Prostate gland (tissue), 2 donors: ENCODE results near the gene NANOS1. TPM values are rescaled to one million over a fixed set of nuclear protein-coding genes. Genes with fewer than 3 reads are reported as not detected.
"Not testable (repeated sequence)": the region's sequence is repeated elsewhere in the genome, so short reads cannot be mapped to it uniquely, and the experiment has no call there.

Experiments
- DNase-seq: peaks from one replicate; pipeline ENCODE4 v3.0.0-alpha.2; 2019; ENCODE audit warnings: low spot score
- H3K27ac ChIP-seq, 2 donors: fragments of 200-600 bp; sonication (generic); 2 replicates each; pipeline ENCODE4 v1.5.1; 2017 to 2019
- H3K27me3 ChIP-seq: fragments of 200-600 bp; sonication (generic); replicated peaks from 2 replicates; pipeline ENCODE4 v1.5.1; 2019; ENCODE audit not compliant: insufficient read depth
- H3K36me3 ChIP-seq, 2 donors: fragments of 200-600 bp; sonication (generic); 1 replicate in 1 of 2; 2 replicates in 1 of 2; pipeline versions ENCODE4 v1.5.1 to v1.8.1; 2017 to 2019
- H3K4me1 ChIP-seq: fragments of 200-600 bp; sonication (generic); replicated peaks from 2 replicates; pipeline ENCODE4 v1.5.1; 2019
- H3K4me3 ChIP-seq, 2 donors: fragments of 200-600 bp; sonication (generic); 2 replicates each; pipeline ENCODE4 v1.5.1; 2017 to 2019
- H3K9me3 ChIP-seq: fragments of 200-600 bp; sonication (generic); 2 replicates; pipeline ENCODE4 v1.5.1; 2017
- POLR2A ChIP-seq: fragments of 450-650 bp; IDR thresholded peaks from one replicate; pipeline ENCODE4 v1.6.1; 2016; ENCODE audit warnings: antibody characterized with exemption, mild to moderate bottlenecking
- POLR2AphosphoS5 ChIP-seq: sonication (generic); formaldehyde crosslinking; IDR thresholded peaks from one replicate; pipeline ENCODE4 v1.6.1; 2017; ENCODE audit warnings: antibody characterized with exemption
- WGBS: methylation state at CpG from one replicate; pipeline ENCODE4 v1.1.5; 2018; 5-methylcytosine and 5-hydroxymethylcytosine counted together
- intact Hi-C: fragments of 100-400 bp; cut with DNase I; formaldehyde crosslinking; loops from one replicate; pipeline ENCODE4 v1.14.2; 2022
- total RNA-seq, 2 donors: library from RNA; depleted of rRNA; stranded (reverse); fragments of >200 nt; gene quantifications; one replicate each; pipeline ENCODE4 v1.1.0, GENCODE V29; 2016
- TF ChIP-seq, protein P1 (sequence below), 4 experiments: fragments of 200-600 bp in 2 of 4; fragments of 450-650 bp in 2 of 4; sonication (generic) in 2 of 4; IDR thresholded peaks; 1 replicate in 3 of 4; 2 replicates in 1 of 4; pipeline ENCODE4 v1.5.1; 2016 to 2019; ENCODE audit warnings: antibody characterized with exemption in 4 of 4, mild to moderate bottlenecking in 2 of 4, moderate library complexity in 2 of 4

NANOS1 gene
- total RNA-seq, 2 donors from 2014 or later = 4.3 to 5.9 TPM

DNA sequence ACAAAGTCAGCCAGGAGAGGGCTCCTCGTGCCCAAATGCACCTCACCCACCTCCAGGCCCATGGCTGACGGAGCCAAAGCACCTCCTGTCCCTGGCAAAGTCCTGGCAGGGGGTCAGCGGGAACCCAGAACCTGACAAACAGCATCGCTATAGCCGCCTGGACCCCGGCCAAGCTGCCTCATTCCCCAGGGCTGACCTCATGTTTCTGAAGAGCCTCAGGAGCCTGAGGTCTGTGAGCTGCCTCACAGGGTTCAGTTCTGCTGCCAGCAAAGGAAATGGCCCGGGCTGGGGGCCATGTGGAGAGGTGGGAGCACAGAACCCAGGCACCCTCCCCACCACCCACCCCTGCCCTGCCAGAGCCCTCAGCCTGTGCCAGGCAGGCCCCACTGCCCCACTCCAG is 4.2 kb upstream of the NANOS1 start:
- intact Hi-C loops = loop anchor here (5.0 kb wide), 3 partner anchors 223 to 453 kb away; no protein-coding TSS in a partner anchor

DNA sequence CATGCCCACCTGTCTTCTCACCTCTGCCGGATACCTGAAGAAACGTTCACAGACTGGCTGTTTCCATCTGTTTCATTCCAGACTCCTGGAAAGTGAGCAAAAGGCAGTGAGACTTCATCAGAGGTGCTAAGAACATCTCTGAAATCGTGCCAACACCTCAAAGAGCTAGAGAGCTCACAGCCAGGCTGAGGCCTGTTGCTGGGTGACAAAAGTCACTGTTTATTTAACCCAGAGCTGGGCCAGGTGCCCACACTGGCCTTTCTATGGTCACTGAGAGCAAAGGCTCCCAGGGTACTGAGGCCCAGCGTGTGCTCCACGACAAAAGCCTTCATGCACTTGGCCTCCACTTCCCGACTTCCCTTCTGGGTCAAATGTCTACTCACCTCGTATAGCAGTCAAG is 3.7 kb upstream of the NANOS1 start:
- no peak overlapping the region for H3K4me3 ChIP-seq
- H3K9me3 ChIP-seq = no peaks in the 10 kb centered on the region
- intact Hi-C loops = loop anchor here (5.0 kb wide), 3 partner anchors 223 to 453 kb away; no protein-coding TSS in a partner anchor
- H3K27me3 ChIP-seq = no peaks in the 10 kb centered on the region
- peaks cover 6% of the 10 kb centered on the region for H3K4me1 ChIP-seq
- DNase-seq = no peak
- peak overlapping the region; percentile 35 to 41 for H3K27ac ChIP-seq
- H3K36me3 ChIP-seq = no peaks in the 10 kb centered on the region
- TF ChIP-seq POLR2AphosphoS5 (no peak), POLR2A (no peak)
- TF ChIP-seq, protein P1, sequence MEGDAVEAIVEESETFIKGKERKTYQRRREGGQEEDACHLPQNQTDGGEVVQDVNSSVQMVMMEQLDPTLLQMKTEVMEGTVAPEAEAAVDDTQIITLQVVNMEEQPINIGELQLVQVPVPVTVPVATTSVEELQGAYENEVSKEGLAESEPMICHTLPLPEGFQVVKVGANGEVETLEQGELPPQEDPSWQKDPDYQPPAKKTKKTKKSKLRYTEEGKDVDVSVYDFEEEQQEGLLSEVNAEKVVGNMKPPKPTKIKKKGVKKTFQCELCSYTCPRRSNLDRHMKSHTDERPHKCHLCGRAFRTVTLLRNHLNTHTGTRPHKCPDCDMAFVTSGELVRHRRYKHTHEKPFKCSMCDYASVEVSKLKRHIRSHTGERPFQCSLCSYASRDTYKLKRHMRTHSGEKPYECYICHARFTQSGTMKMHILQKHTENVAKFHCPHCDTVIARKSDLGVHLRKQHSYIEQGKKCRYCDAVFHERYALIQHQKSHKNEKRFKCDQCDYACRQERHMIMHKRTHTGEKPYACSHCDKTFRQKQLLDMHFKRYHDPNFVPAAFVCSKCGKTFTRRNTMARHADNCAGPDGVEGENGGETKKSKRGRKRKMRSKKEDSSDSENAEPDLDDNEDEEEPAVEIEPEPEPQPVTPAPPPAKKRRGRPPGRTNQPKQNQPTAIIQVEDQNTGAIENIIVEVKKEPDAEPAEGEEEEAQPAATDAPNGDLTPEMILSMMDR (IDR thresholded peaks at IDR 0.05) = no peak
- WGBS = 50% methylated on average over 7 of the region's 7 CpGs

More for the DNA sequence above, 4.2 kb upstream of the NANOS1 start:
- TF ChIP-seq POLR2AphosphoS5 (peak; percentile 65), POLR2A (no peak)
- TF ChIP-seq, protein P1 (IDR thresholded peaks at IDR 0.05) = no peak
- Histone ChIP-seq H3K9me3 (no peaks in the 10 kb centered on the region), H3K27me3 (no peaks in the 10 kb centered on the region), H3K27ac (peak overlapping the region; percentile 35 to 41), H3K4me1 (peaks cover 6% of the 10 kb centered on the region), H3K4me3 (no peak overlapping the region), H3K36me3 (no peaks in the 10 kb centered on the region)
- WGBS = 40% methylated on average over 7 of the region's 7 CpGs
- peak; percentile 85 for DNase-seq

DNA sequence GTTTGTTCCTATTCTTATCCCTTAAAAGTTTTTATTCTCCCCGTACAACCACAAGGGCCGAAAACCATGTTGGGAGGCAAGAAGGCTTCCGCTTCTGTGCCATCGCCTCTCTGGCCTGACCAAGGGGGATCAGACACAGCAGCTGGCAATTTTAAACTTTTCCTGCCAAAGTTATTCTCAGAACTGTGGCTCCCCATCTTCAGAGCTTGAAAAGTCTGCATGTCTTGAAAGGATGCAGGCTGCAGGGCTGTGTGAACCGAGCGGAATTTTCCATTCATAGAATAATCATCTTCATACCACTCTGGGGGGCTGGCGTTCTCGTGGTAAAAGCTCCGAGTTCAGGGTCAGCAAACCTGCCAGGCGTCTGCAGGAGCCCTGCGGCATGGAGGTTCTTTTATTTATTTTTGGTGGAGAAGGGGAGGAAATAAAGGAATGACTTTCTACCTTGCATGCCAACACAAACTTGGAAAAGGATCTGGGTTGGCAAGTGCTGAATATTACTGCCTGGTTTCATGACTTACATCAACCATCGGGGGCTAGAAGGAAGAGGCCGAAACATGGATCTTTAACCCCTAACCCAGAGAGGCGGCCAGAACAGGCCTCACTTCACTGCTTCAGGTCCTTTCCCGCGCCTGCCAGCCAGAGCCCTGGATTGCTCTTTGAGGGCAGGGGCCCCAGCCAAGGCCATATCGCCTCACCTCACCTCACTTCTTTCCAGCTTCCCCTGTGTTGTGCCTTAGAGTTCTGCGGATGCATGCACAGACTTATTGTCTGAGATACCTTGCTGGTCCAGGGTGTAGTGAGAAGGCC is 3.0 kb upstream of the NANOS1 start:
- Histone ChIP-seq H3K9me3 (no peaks in the 10 kb centered on the region), H3K4me1 (peaks cover 6% of the 10 kb centered on the region), H3K27ac (peak overlapping the region; percentile 35 to 41), H3K36me3 (no peaks in the 10 kb centered on the region), H3K4me3 (no peak overlapping the region), H3K27me3 (no peaks in the 10 kb centered on the region)
- intact Hi-C loops = loop anchor here (5.0 kb wide), 3 partner anchors 224 to 454 kb away; no protein-coding TSS in a partner anchor
- WGBS = 38% methylated on average over 18 of the region's 18 CpGs
- DNase-seq = no peak
- TF ChIP-seq, protein P1 (IDR thresholded peaks at IDR 0.05) = no peak
- TF ChIP-seq POLR2AphosphoS5 (no peak), POLR2A (no peak)

DNA sequence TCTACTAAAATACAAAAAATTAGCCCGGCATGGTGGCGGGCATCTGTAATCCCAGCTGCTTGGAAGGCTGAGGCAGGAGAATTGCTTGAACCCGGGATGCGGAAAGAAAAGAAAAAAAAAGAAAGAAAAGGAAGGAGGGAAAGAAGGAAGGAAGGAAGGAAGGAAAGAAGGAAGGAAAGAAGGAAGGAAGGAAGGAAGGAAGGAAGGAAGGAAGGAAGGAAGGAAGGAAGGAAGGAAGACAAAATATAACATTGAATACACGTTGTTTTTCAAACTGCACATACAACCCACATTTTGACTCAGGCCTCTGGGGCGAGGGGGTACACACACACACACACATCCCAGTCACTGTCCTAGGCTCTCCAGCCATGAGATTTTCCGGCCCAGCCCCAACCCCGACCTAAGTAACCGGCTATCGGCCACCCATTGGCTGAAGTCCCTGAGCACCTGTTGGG is 1.0 kb upstream of the NANOS1 start:
- 80% methylated on average over 10 of the region's 10 CpGs for WGBS
- DNase-seq, H3K9me3 ChIP-seq, H3K27me3 ChIP-seq, H3K4me3 ChIP-seq, H3K36me3 ChIP-seq, H3K4me1 ChIP-seq, H3K27ac ChIP-seq: not testable (repeated sequence)
- intact Hi-C loops = loop anchor here (5.0 kb wide), 3 partner anchors 226 to 456 kb away; no protein-coding TSS in a partner anchor

DNA sequence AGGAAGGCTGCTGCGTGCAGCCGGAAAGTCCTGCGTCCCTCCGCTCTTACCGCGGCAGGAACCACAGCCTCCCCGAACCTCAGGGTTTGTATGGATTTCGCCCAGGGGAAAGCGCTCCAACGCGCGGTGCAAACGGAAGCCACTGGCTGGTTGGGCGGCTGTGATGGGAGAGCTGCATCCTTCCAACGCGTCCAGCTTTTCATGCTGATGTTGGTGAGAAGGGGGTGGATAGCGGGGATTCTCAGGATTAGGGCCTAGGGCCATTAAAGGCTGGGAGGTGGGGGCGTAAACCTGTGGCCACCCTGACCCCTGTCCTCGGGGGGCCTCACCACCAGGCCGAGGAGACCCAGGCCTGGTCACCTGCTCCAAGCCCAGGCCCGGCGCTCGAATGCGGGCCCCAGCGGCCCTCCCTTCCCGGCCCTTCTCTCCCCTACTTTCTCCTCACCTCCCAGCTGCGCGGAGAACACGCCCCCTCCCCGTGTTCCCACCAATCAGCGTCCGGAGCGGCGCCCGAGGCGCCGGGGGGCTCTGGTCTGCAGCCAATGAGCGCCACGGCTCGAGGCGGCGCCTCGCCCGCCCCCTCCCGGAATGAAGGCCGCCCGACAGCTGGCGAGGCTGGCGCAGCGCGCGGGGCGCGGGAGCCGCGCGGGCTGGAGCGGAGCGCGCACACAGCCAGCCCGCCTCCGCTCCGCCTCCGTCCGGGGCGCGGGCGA is 458 bp upstream of the NANOS1 start:
- 5% methylated on average over 51 of the region's 68 CpGs for WGBS
- Histone ChIP-seq H3K36me3 (peaks cover 0 to 2% of the 10 kb centered on the region in 2 donors), H3K4me3 (peak overlapping the region; percentile 46 to 55), H3K27ac (peak overlapping the region; percentile 53 to 57), H3K9me3 (no peaks in the 10 kb centered on the region), H3K4me1 (peaks cover 6% of the 10 kb centered on the region), H3K27me3 (no peaks in the 10 kb centered on the region)
- TF ChIP-seq POLR2A = no peak
- TF ChIP-seq, protein P1 (IDR thresholded peaks at IDR 0.05) = peak in 2 of 4 experiments; percentile 46 to 51
- TF ChIP-seq POLR2AphosphoS5 = peak; percentile 32
- DNase-seq = peak; percentile 87
- intact Hi-C loops = loop anchor here (5.0 kb wide), 3 partner anchors 227 to 457 kb away; no protein-coding TSS in a partner anchor
